Epidermal melanocyte (primary cell): ENCODE data around the gene STK11IP.
"Not testable (repeated sequence)": the region's sequence is repeated elsewhere in the genome, so short reads cannot be mapped to it uniquely, and the experiment has no call there.

Source experiments
- DNase-seq: peaks from one replicate; pipeline ENCODE4 v3.0.0; 2011; ENCODE audit warnings: low spot score; ENCODE audit not compliant: insufficient read length

STK11IP gene

DNA sequence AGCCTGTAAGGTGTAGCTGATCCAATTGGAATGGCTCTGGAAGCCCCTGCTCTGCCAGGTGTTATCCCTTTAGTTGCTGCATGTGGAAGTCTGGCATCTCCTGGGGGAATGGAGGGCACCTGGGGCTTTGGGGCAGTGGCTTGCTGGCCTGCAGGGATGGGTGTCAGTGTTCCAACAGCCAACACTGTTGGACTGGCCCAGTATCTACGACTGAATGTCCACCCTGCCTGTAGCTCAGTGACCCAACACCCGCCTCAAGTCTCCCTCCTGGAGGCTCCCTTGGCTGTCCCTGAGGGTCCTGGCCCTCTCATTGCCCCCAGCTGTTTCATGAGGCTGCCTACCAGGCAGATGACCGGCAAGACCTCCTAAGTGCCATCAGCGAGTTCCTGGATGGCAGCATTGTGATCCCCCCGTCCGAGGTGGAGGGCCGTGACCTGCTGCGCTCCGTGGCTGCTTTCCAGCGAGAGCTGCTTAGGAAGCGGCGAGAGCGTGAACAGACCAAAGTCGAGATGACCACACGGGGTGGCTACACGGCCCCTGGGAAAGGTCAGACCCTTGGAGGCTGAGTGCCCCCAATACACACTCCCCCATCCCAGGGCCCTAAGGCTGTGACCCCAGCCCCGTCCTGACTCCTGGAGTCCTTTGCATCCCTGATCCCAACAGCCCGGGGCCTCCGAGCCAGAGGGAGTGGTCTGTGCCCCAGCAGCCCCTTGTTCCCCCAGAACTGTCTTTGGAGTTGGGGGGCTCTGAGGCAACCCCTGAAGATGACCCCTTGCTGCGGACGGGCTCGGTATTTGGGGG, 37.5 kb downstream of the STK11IP start:
- no peak for DNase-seq

DNA sequence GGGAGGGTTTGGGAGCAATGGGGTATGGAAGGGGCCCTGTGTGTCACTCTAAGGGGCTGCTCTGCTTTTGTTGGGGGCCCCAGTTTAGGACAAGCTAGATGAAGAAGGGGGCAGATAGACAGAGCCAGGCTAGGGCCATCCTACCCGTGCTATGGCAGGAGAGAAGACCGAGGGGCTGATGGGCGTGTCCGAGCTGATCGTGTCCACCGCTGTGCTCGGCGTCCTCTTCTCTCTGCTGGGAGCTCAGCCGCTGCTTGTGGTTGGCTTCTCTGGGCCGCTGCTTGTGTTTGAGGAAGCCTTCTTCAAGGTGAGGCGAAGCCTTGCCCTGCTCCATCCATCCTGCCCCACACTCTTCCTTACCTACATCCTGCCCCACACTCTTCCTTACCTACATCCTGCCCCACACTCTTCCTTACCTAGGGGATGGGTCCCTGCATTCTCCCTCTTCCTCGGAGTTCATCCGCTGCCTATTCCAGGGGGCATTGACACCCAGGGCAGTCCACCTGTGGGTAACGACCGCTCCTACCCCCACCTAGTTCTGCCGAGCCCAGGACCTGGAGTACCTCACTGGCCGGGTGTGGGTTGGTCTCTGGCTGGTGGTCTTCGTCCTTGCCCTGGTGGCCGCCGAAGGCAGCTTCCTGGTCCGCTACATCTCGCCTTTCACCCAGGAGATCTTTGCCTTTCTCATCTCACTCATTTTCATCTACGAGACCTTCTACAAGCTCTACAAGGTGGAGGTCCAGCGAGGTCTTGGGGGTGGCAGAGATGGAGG, 38.7 kb downstream of the STK11IP start:
- DNase-seq: no peak

DNA sequence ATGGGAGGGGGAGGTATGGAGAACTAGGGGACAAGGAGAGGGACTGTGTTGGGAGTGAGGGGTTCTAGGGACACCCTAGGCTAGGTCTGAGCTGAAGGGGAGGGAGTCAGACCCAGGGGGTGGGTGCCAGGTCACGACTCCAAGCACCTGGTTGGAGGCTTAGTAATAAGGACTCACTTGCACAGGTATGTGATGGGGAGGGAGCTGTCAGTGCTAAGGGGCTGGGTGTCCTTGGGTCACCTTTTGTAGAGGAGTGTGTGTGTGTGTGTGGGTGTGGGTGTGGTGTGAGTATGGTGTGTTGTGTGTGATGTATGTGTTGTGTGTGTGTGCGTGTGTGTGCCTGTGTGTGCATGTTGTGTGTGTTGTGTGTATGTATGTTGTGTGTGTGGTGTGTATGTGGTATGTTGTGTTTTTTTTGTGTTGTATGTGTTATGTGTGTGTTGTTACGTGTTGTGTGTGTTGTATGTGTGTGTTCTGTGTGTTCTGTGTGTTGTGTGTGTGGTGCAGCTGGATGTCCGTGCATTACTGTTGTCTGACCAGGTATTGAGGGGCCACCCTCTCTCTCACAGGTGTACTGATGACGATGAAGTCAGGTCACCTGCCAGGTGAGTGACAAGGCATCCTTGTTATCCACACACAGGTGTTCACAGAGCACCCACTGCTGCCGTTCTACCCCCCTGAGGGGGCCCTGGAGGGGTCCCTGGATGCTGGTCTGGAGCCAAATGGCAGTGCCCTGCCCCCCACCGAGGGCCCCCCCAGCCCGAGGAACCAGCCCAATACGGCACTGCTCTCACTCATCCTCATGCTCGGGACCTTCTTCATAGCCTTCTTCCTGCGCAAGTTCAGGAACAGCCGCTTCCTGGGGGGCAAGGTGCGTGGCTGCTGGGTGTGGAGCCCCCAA, 39.5 kb downstream of the STK11IP start:
- DNase-seq: no peak

DNA sequence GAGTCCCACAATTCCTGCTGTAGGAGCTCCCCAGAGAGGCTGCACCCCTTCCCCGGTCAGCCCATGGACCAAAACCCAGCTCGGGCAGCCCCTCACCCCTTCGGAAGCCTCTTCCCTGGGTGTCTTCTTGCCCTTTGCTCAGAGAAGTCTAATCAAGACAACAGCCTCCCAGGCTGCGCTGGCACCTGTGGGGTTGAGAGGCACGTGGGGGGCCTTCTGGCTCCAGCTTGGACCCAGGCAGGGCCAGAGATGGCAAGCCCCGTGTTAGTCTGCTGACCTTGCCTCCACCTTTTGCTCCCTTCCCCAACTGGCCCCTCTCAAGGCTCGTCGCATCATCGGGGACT, 40.2 kb downstream of the STK11IP start:
- no peak for DNase-seq

DNA sequence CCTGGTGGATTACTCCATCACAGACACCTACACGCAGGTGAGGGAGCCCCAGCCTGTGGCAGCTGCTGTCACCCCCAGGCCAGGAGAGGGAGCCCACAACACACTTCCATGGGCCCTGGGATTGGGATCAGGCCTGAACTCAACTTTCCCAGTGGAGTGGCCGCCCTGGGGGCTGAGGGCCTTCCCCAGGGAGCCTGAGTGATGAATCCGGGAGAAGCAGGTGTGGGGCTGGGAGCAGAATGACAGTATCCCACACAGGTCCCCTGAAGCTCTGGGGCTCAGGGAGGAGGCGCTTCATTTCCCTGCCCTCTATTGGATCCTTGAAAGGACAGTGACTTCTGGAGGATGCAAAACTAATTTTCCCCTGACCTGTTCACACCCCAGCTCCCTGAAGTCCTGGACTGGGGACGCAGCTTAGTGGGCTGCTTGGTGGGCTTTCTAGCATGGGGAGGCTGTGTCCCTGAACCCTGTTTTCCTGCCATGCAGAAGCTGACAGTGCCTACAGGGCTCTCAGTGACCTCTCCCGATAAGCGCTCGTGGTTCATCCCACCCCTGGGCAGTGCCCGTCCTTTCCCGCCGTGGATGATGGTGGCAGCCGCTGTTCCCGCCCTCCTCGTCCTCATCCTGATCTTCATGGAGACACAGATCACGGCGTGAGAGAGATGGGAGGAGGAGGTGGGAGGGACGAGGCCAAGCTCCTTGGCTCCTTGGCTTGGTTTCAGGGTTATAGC, 40.7 kb downstream of the STK11IP start:
- no peak for DNase-seq

DNA sequence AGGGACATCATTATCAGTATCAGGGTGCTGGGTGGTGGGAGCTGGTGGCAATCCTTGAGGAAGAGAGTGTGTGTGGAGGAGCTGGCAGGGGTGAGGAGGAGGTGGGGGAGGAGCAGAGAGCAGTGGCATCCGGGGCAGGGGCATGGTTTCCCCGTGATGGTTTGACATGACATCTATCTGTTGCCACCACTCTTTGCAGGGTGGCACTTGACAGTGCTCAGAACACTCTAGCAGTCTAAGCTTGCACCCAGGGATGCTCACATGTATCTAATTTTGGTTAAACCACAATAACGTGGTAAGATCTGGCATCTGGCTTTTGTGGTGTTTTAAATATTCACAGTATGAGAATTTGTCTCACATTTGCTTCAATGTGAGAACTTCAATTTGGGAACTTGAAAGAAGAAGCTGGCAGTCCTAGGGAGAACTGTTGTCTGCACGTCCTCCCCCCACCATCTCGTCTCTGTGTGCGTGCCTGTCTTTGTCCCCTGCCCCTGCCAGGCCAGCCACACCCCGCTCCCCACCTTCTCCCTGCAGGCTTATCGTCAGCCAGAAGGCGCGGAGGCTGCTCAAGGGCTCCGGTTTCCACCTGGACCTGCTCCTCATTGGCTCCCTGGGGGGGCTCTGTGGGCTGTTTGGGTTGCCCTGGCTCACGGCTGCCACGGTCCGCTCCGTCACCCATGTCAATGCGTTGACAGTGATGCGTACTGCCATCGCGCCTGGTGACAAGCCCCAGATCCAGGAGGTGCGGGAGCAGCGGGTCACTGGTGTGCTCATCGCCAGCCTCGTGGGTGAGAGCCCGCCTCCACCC, 41.5 kb downstream of the STK11IP start:
- DNase-seq: no peak

DNA sequence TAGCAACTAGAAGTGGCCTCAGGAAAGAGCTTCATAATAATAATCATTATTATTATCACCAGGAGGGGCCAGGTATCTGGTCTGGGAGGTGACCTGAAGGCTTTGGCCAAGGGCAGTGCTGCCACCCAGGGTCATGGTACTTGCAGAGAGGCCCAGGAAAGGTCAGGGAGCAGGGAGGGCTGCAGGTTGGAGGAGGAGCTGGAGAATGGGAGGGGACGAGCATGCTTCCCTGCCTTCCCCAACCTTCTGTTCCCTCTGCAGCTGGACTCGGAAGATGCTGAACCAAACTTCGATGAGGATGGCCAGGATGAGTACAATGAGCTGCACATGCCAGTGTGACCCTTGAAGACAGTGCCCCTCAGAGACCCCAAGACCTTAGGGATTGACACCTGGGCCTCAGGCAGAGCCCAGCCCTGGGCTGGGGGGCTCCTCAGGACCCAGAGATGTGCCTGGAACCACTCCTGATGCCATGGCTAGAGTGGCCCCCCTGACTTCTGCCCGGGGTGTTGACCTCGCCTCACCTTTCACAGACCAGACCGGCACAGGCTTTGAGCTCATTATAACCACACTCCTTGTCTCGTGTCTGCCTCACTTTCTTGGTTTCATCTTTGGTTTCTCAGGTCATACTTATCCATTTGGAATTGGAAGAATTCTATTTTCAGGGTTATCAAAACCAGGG, 43.9 kb downstream of the STK11IP start:
- no peak for DNase-seq

DNA sequence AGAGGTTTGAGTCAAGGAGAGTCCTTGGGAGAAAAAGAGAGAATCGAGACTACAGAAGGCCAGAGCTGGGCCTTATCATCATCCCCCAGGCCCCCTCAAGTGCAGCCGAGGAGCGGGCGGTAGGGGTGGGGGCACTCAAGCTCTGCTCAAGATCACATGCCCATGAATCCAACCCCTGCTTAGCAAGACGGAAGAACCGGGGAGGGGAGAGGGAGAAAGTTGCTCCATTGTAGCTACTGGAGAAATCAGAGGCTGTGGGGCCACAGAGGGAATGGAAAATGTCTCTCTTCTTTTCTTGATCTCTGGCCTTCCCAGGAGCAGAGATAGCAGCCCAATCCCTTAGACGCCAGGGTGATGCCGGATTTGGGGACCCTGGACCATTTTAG, 44.4 kb downstream of the STK11IP start:
- DNase-seq: no peak

DNA sequence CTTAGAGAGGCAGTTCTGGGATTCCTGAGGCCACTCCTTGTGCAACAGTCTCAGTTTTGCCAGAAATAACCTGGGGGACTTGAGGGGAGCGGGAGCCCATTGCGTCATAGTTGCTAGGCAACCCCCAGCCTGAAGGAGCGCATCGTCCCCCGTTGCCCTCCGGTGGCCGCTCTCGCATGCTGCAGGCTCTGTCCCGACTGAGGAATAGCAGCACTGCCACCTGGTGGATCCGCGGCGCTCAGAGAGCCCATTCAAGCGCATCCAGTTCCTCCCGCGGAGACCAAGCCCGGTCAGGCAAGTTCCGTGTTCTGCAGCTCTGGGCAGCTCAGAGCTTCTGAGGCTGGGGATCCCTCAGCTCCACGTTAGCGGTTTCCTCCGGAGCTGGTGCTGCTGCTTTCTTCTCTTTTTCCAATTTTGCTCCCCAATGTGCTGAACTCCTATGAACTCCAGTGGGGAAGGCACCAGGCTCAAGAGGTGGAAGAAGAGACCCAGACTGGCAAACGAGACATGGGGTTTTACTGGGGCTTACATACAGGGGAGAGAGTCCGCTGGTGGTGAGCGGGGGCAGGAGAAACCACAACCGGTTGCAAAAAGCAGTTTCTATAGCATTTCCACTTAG, 44.9 kb downstream of the STK11IP start:
- peak; percentile 96 for DNase-seq

DNA sequence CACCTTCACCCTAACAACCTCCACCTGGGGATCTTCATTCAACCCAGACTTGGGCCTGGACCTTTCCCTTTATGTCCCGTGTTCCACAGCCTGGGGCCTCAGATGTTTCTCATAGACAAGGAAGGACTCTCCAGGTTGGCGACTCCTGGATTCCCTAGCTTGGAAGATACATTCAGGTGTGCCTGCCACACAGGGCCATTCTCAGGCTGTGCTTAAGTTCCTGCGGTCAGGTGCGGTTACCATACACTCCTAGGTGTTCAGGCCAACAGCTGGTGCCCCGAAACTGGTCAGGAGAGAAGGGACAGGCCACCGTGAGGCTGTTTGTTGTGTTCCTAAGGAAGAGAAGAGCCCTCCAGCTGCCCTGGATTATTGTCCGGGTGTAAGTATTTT, 45.4 kb downstream of the STK11IP start:
- no peak for DNase-seq

DNA sequence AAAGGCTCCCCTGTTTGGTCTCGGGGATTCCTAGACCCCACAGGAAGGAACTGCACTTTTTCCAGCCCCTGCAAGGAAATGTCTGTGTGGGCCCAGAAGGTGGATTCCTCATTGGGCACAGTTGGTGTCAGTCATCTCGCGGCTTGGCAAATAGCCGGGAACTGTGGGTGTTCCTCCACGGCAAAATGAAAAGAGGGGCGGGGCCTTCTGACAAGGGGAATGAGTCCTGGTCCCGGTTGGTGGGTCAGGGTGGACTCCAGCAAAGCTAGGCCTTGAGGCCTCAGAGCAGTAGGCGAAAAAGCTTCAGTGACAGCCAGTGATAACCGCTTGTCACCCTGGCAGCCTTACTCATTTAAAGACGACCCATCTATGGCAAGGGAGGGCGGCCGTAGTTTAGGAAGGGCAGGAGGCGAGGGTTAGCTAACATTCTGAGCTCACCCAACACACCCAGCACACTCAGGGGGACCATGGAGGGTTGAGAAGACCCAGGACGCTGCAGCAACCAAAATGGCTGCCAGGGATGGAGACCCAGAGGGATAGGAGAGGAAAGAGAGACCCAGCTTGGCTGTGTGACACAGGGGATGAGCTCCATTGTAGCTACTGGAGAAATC, 46.2 kb downstream of the STK11IP start:
- no peak for DNase-seq

DNA sequence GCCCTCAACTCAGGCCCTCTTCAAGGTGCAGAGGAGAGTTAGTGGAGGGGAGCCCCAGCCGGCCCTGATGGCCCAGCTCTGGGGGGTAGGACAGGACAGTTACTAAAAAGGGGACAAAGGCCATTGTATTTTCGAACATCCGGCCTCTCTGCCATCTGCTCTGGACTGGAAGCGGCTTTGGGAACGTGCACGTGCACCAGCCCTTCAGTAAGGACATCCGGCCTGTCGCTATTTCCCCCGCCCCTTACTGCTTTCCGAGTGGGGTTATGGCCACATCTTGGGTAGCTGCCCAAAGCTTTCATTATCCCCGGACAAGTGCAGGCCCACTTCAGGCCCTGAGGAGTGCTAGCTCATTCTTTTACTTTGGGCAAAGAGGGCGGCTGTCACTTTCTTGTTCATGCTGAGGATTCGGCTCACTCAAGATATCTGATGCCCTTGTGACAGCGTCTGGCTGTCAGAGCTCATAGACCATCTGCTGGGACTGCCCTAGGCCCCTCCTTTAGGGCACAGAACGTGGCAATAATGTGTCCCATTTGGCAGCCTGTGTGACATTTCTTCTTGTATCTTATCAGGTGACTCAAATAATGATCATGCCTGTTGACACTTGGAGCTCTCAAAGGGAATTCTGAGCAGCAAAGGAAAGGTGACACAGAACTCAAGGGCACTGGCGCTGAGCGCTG, 47.3 kb downstream of the STK11IP start:
- no peak for DNase-seq

DNA sequence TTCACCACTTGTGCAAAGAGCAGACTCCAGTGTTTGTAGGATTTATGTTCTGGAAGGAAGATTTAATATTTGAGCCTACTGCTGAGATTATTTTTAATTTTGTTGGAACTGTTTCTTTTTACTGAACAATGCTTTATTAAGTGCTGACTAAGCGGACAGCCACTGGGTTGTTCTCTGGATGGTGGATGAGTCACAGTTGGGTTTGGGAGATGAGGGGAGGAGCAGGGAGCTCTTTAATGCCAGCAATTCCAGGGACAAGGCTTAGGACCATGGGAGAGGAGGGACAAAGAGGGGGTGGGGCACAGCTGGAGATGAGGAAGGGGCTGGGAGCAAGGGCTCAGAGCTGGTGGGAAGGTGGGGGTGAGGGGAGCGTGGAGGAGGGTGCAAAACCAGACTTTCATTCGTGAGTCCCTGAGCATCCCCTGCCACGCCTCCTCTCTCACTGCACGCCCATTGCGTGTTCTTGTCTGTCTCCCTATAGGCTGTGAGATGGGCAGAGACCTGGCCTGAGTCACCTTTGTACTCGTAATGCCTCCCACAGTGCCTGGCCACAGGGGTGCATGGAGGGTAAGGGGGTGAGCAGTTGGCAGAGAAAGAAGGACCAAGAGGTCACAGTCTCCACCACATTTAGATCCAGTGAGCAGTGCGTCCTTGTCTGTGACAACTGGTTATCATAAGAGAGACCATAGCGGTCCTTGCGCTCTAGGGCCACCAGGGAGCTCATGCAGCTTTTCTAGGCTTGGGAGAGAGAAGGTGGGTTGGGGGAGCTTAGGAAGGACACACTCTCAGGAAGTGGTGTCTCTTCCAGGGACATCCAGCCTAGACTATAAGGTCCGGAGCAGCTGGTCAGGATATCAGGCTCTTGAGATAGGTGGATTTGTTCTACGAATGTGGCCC, 48.2 kb downstream of the STK11IP start:
- DNase-seq: no peak

DNA sequence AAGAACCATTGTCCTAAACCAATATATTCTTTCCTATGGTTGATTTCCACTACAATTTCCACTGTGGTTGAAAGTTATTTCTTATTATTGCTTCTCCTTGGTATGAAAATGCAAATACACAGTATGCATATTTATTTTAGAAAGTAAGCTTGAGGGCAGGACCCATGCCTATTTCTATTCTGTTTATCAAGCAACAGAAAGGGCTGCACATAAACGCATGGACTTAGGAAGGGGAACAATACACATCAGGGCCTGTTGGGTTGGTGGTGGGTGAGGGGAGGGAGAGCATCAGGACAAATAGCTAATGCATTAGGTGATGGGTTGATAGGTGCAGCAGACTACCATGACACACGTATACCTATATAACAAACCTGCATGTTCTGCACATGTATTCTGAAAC, 50.5 kb downstream of the STK11IP start:
- no peak for DNase-seq

DNA sequence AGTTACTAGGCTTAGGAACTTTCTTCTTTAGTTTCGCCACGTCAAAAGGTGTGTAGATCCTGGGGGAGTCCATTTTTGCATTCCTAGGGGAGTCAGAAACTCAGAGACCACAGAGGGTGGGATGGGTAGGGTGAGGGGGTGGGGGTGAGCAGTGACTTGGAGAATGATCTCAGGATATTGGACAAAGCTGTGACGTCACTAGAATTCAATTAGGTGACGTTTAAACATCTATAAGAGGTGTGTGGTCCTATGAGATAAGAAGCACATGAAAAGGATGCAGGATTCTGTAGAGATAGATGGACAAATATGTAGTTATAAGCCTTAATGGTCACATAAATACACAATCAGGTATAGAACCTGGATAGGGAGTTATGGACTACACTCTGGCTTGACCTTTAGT, 51.3 kb downstream of the STK11IP start:
- DNase-seq: no peak

DNA sequence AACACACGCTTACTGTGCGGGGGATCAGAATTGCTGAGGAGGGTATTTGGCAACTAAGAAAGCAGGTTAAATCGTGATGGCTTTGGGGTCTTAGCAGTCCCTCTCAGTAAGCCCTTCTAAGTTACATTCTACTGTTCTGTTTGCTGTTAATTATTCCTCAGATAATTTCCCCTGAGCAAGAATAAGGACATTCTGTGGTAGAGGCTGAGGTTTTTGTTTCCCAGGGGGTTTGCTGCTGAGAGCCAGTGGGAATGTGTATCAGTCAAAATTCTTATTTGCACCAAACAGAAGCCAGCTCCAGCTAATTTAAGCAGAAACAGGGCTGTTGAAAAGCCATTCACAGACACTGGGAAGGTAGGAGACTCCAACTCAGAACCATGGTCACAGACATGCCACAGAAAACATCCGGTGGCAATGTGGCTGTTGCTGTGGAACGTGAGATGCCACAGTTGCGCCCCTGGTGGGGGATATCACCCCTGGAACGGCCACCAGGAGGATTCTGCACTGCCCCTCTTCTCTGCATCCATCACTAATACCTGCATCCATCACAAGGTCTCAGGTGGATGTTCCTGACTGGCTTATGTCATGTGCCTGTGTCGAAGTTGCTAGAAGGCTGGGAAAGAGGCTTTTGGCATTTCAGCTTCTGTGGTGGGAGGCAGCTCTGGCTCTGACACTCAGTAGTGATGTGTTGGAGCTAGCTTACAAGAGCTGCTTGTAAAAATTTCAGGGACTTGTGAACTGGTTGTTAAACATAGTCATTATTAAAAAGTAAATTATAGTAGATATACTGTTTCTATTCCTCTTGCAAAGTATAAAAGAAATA, 53.0 kb downstream of the STK11IP start:
- DNase-seq: no peak

DNA sequence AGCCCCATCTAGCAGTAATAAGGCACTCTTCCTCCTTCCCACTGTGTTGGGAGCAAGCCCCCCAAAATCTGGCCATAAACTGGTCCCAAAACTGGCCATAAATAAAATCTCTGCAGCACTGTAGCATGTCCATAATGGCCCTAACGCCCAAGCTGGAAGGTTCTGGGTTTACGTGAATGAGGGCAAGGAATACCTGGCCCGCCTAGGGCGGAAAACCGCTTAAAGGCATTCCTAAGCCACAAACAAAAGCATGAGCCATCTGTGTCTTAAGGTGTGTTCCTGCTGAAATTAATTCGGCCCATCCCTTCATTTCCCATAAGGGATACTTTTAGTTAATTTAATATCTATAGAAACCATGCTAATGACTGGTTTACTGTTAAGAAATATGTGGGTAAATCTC, 54.0 kb downstream of the STK11IP start:
- not testable (repeated sequence) for DNase-seq
